B cell (primary cell): ENCODE data around the gene ESYT3. TPM values are rescaled to one million over a fixed set of nuclear protein-coding genes. Genes with fewer than 3 reads are reported as not detected.

Experiments
- ATAC-seq: fragments of 200-7000 bp; cut with Tn5 transposase; one replicate; pipeline ENCODE4 v1.10.0; 2021; ENCODE audit warnings: low read depth, mild to moderate bottlenecking, moderate number of reproducible peaks, moderate library complexity
- CTCF ChIA-PET: fragments of 350-600 bp; sonication (Branson Sonifier 250); formaldehyde crosslinking; loops from one replicate; lab custom pipeline; 2021; ENCODE audit warnings: antibody characterized with exemption, inconsistent platforms; lab: Charles Lee
- POLR2A ChIA-PET: fragments of 350-600 bp; sonication (Branson Sonifier 250); formaldehyde crosslinking; loops from one replicate; lab custom pipeline; 2021; ENCODE audit warnings: antibody characterized with exemption; lab: Charles Lee
- DNase-seq: peaks from one replicate; pipeline ENCODE4 v3.0.0; 2013
- H2AFZ ChIP-seq: 2 replicates; pipeline ENCODE4 v1.6.1; 2012; ENCODE audit warnings: mild to moderate bottlenecking, low read depth, low read length; ENCODE audit not compliant: insufficient read depth, poor library complexity, severe bottlenecking
- H3K27ac ChIP-seq, 2 donors: 1 replicate in 1 of 2; 2 replicates in 1 of 2; pipeline ENCODE4 v1.5.1; 2012 to 2013; ENCODE audit warnings: low read length in 2 of 2, mild to moderate bottlenecking in 2 of 2, moderate library complexity in 1 of 2
- H3K27me3 ChIP-seq, 4 experiments: fragments of 200-600 bp in 1 of 4; sonication (generic) in 1 of 4; replicated peaks in 1 of 4; 1 replicate in 2 of 4; 2 replicates in 2 of 4; pipeline versions ENCODE4 v1.6.1 to v1.7.0; 2013 to 2016; ENCODE audit warnings: low read length in 3 of 4, mild to moderate bottlenecking in 2 of 4, mixed read lengths in 1 of 4, moderate library complexity in 1 of 4; ENCODE audit not compliant: insufficient read depth in 4 of 4, control insufficient read depth in 3 of 4; ENCODE audit errors: control extremely low read depth in 1 of 4
- H3K36me3 ChIP-seq, 2 experiments: replicated peaks in 1 of 2; 1 replicate in 1 of 2; 2 replicates in 1 of 2; pipeline versions ENCODE4 v1.6.1 to v1.7.1; 2013; ENCODE audit warnings: low read length in 1 of 2; ENCODE audit not compliant: insufficient read depth in 2 of 2, control insufficient read depth in 1 of 2; ENCODE audit errors: control extremely low read depth in 1 of 2, extremely low read depth in 1 of 2
- H3K4me1 ChIP-seq, 2 donors: fragments of 200-600 bp in 1 of 2; sonication (generic) in 1 of 2; 1 replicate in 1 of 2; 2 replicates in 1 of 2; pipeline versions ENCODE4 v1.5.1 to v1.6.1; 2013 to 2017; ENCODE audit warnings: low read length in 2 of 2; ENCODE audit not compliant: control insufficient read depth in 2 of 2, insufficient read depth in 2 of 2
- H3K4me2 ChIP-seq: replicated peaks from 2 replicates; pipeline ENCODE3; 2012; ENCODE audit warnings: mild to moderate bottlenecking, low read depth, low read length; ENCODE audit not compliant: poor library complexity, severe bottlenecking
- H3K4me3 ChIP-seq, 5 experiments: fragments of 200-600 bp in 1 of 5; sonication (generic) in 1 of 5; 1 replicate in 3 of 5; 2 replicates in 2 of 5; pipeline versions ENCODE4 v1.5.1 to v1.7.0; 2011 to 2016; ENCODE audit warnings: low read length in 4 of 5, mild to moderate bottlenecking in 4 of 5, low read depth in 2 of 5, control low read depth in 1 of 5, moderate library complexity in 1 of 5; ENCODE audit not compliant: insufficient read depth in 1 of 5; ENCODE audit errors: control extremely low read depth in 1 of 5, extremely low read depth in 1 of 5
- H3K79me2 ChIP-seq: fragments of 200-600 bp; sonication (generic); one replicate; pipeline ENCODE4 v1.6.0; 2016; ENCODE audit warnings: low read length; ENCODE audit not compliant: control insufficient read depth, insufficient read depth
- H3K9ac ChIP-seq: fragments of 200-600 bp; sonication (generic); 2 replicates; pipeline ENCODE4 v1.6.1; 2017; ENCODE audit warnings: mild to moderate bottlenecking, low read length, moderate library complexity
- H3K9me3 ChIP-seq, 3 donors: one replicate each; pipeline versions ENCODE4 v1.6.1 to v1.7.1; 2013; ENCODE audit warnings: low read length in 2 of 3; ENCODE audit not compliant: control insufficient read depth in 2 of 3, insufficient read depth in 1 of 3; ENCODE audit errors: control extremely low read depth in 1 of 3
- H4K20me1 ChIP-seq: 2 replicates; pipeline ENCODE4 v1.6.0; 2012; ENCODE audit warnings: mild to moderate bottlenecking, low read length; ENCODE audit not compliant: insufficient read depth, control insufficient read depth, poor library complexity, severe bottlenecking
- H3K27ac Mint-ChIP-seq: one replicate; pipeline ENCODE4 v1.8.0; 2021; ENCODE audit warnings: mixed read lengths
- H3K27me3 Mint-ChIP-seq: one replicate; pipeline ENCODE4 v1.8.0; 2021; ENCODE audit warnings: mixed read lengths
- H3K4me1 Mint-ChIP-seq: one replicate; pipeline ENCODE4 v1.8.0; 2021; ENCODE audit warnings: mixed read lengths
- H3K4me3 Mint-ChIP-seq: one replicate; pipeline ENCODE4 v1.8.0; 2021; ENCODE audit warnings: mixed read lengths
- H3K9me3 Mint-ChIP-seq: one replicate; pipeline ENCODE4 v1.8.0; 2022; ENCODE audit warnings: mixed read lengths; ENCODE audit not compliant: insufficient read depth
- EZH2 ChIP-seq: IDR thresholded peaks from 2 replicates; pipeline ENCODE4 v1.6.1; 2012; ENCODE audit warnings: borderline replicate concordance, low read depth, mild to moderate bottlenecking, moderate library complexity, low read length; ENCODE audit not compliant: insufficient read depth, poor library complexity, severe bottlenecking
- WGBS: methylation state at CpG from one replicate; pipeline ENCODE4 v1.1.5; 2013; ENCODE audit warnings: missing lambda C conversion rate; ENCODE audit not compliant: insufficient coverage; 5-methylcytosine and 5-hydroxymethylcytosine counted together
- intact Hi-C: fragments of 100-400 bp; cut with micrococcal nuclease; formaldehyde crosslinking; loops from one replicate; pipeline ENCODE4 v1.10.0; 2022
- polyA plus RNA-seq: library from polyadenylated mRNA; depleted of rRNA; stranded (reverse); fragments of >200 nt; gene quantifications from 2 replicates; pipeline ENCODE4 v1.2.3, GENCODE V29; 2012
- total RNA-seq, 2 donors: library from RNA; stranded (reverse); fragments of 120-200 nt in 1 of 2; gene quantifications; 1 replicate in 1 of 2; 2 replicates in 1 of 2; pipeline versions ENCODE4 v1.2.3 to v1.2.4, GENCODE V29; 2013 to 2022
- TF ChIP-seq, protein P1 (sequence below): fragments of 200-600 bp; IDR thresholded peaks from one replicate; pipeline ENCODE4 v1.8.0; 2022; ENCODE audit warnings: antibody characterized with exemption, mild to moderate bottlenecking

The ESYT3 gene
- total and polyA plus RNA-seq, 2 donors (not counting 1 experiment from before 2014, with no cell fraction given) = not detected

DNA sequence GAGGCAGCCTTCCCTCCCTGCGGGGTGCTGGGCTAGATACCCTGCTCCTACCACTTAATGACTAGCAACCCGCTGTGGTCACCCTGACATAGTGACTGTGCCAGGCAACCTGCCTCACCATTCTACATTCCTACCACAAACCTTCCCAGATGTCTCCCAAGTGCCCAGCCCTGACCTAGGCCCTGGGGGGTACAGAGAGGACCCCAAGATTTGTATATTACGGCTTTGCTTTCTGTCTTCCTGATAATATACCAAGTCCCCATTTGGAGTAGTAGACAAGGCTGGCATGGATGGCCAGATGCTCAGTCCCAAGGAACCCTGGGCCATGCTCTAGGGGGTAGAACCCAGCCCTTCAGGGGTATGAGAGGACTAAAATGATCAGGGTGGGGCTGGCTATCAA, 31.0 kb downstream of the ESYT3 start:
- Histone ChIP-seq H3K4me2 (no peak overlapping the region), H3K4me3 (no peak overlapping the region), H3K9me3 (peaks cover 0 to 3% (median 0%) of the 10 kb centered on the region in 3 donors), H3K27me3 (no peaks in the 10 kb centered on the region), H4K20me1 (no peaks in the 10 kb centered on the region), H3K27ac (no peak overlapping the region), H2AFZ (no peak overlapping the region), H3K79me2 (no peaks in the 10 kb centered on the region), H3K9ac (no peak overlapping the region), H3K36me3 (no peaks in the 10 kb centered on the region), H3K4me1 (no peaks in the 10 kb centered on the region)
- intact Hi-C loops = no loop called here
- H3K27me3 Mint-ChIP-seq = peaks cover 13% of the 10 kb centered on the region
- TF ChIP-seq EZH2 = no peak
- ChIA-PET CTCF (no interaction called here), POLR2A (no interaction called here)
- WGBS = 96% methylated on average over 3 of the region's 3 CpGs
- H3K4me1 Mint-ChIP-seq = no peaks in the 10 kb centered on the region
- ATAC-seq = no peak
- DNase-seq = no peak
- H3K4me3 Mint-ChIP-seq = no peak overlapping the region
- H3K27ac Mint-ChIP-seq = no peak overlapping the region
- H3K9me3 Mint-ChIP-seq = no peaks in the 10 kb centered on the region

DNA sequence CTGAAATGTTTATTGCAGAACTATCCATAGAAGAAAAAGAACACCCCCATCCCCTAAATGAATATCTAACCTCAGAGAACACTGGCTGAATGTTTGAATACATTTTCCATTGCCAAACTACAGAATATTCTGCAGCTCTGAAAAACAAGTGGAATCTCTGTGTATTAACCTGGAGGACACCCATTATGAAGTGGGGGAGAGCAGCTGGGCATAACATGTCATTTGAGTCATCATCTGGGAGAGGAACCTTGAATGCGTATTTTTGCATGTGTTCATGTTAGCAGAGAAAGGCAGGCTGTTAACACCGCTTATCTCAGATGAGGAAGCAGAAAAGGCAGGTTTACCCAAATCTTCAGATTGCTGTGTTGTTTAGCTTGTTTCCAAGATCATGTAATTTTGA, 31.5 kb downstream of the ESYT3 start:
- no peak overlapping the region for H3K4me3 ChIP-seq
- no peaks in the 10 kb centered on the region for H3K4me1 ChIP-seq
- no CpG with 5 or more reads among the region's 2 CpGs for WGBS
- H3K9ac ChIP-seq = no peak overlapping the region
- Mint-ChIP-seq H3K9me3 (no peaks in the 10 kb centered on the region), H3K27me3 (peaks cover 15% of the 10 kb centered on the region), H3K4me1 (no peaks in the 10 kb centered on the region), H3K27ac (no peak overlapping the region), H3K4me3 (no peak overlapping the region)
- CTCF ChIA-PET = no interaction called here
- H2AFZ ChIP-seq = no peak overlapping the region
- TF ChIP-seq, protein P1, sequence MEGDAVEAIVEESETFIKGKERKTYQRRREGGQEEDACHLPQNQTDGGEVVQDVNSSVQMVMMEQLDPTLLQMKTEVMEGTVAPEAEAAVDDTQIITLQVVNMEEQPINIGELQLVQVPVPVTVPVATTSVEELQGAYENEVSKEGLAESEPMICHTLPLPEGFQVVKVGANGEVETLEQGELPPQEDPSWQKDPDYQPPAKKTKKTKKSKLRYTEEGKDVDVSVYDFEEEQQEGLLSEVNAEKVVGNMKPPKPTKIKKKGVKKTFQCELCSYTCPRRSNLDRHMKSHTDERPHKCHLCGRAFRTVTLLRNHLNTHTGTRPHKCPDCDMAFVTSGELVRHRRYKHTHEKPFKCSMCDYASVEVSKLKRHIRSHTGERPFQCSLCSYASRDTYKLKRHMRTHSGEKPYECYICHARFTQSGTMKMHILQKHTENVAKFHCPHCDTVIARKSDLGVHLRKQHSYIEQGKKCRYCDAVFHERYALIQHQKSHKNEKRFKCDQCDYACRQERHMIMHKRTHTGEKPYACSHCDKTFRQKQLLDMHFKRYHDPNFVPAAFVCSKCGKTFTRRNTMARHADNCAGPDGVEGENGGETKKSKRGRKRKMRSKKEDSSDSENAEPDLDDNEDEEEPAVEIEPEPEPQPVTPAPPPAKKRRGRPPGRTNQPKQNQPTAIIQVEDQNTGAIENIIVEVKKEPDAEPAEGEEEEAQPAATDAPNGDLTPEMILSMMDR = no peak
- no peak for TF ChIP-seq EZH2
- ATAC-seq (no peak), DNase-seq (no peak)
- H3K36me3 ChIP-seq = no peaks in the 10 kb centered on the region
- H3K4me2 ChIP-seq = no peak overlapping the region
- intact Hi-C loops = no loop called here
- H3K9me3 ChIP-seq = peaks cover 0 to 3% (median 0%) of the 10 kb centered on the region in 3 donors
- no peak overlapping the region for H3K27ac ChIP-seq
- H3K27me3 ChIP-seq = no peaks in the 10 kb centered on the region
- H4K20me1 ChIP-seq = no peaks in the 10 kb centered on the region
- no peaks in the 10 kb centered on the region for H3K79me2 ChIP-seq
- POLR2A ChIA-PET = no interaction called here
